GM19395 (cell line): ENCODE results near the gene RFC5.
A peak's percentile ranks its signal among the peaks of the same experiment; 100 is the strongest.
"Not testable (repeated sequence)": the region's sequence is repeated elsewhere in the genome, so short reads cannot be mapped to it uniquely, and the experiment has no call there.

Experiments used
- ATAC-seq: cut with Tn5 transposase; IDR thresholded peaks from one replicate; pipeline ENCODE4 v1.9.1; 2021; ENCODE audit warnings: mild to moderate bottlenecking, moderate library complexity; ENCODE audit not compliant: unreplicated experiment

The RFC5 gene

GRCh38 chr12:118016424-118017264, at the start of gene RFC5:
RFC5 (plus strand) TSS chr12:118016703; CDS start chr12:118016828, 125 bp downstream.
- ATAC-seq, result peak; percentile 98

GRCh38 chr12:117967043-117967442, 49.5 kb upstream of the RFC5 start:
- ATAC-seq, result no peak

GRCh38 chr12:117967512-117967911, 49.0 kb upstream of the RFC5 start:
- no peak for ATAC-seq

- ATAC-seq, result no peak
Measured at GRCh38 chr12:117968151-117968789, 48.2 kb upstream of the RFC5 start.

GRCh38 chr12:117968826-117969659, 47.5 kb upstream of the RFC5 start, which contains the start of gene KSR2:
KSR2 (minus strand) TSS chr12:117968990; CDS start chr12:117968255, 735 bp downstream.
- peak; percentile 82 for ATAC-seq

GRCh38 chr12:117970334-117970733, 46.2 kb upstream of the RFC5 start:
- ATAC-seq, result no peak

GRCh38 chr12:117972301-117972700, 44.2 kb upstream of the RFC5 start:
- ATAC-seq, result no peak

GRCh38 chr12:117975006-117975405, 41.5 kb upstream of the RFC5 start:
- ATAC-seq, result no peak

GRCh38 chr12:117977373-117977772, 39.1 kb upstream of the RFC5 start:
- no peak for ATAC-seq

- ATAC-seq, result no peak
Measured at GRCh38 chr12:117980616-117981015, 35.9 kb upstream of the RFC5 start.

- ATAC-seq, result no peak
Measured at GRCh38 chr12:117981267-117981666, 35.2 kb upstream of the RFC5 start.

- ATAC-seq, result no peak
Measured at GRCh38 chr12:117985182-117985581, 31.3 kb upstream of the RFC5 start.

- no peak for ATAC-seq
Measured at GRCh38 chr12:117986705-117987469, 29.6 kb upstream of the RFC5 start.

- no peak for ATAC-seq
Measured at GRCh38 chr12:117994551-117995438, 21.7 kb upstream of the RFC5 start.

GRCh38 chr12:117998719-117999118, 17.8 kb upstream of the RFC5 start:
- ATAC-seq, result no peak

GRCh38 chr12:117999806-118000205, 16.7 kb upstream of the RFC5 start:
- not testable (repeated sequence) for ATAC-seq

GRCh38 chr12:118010903-118011302, 5.6 kb upstream of the RFC5 start:
- ATAC-seq, result no peak

GRCh38 chr12:118011377-118011776, 5.1 kb upstream of the RFC5 start:
- ATAC-seq, result no peak

GRCh38 chr12:118011961-118012360, 4.5 kb upstream of the RFC5 start:
- ATAC-seq, result no peak

- no peak for ATAC-seq
Measured at GRCh38 chr12:118013283-118013682, 3.2 kb upstream of the RFC5 start.
